ENCODE data around the gene PLA2G7. TPM values are rescaled to one million over a fixed set of nuclear protein-coding genes. Genes with fewer than 3 reads are reported as not detected.

The PLA2G7 gene
- polyA plus RNA-seq, 3 donors = 10.2 to 53.5 (median 24.4) TPM

GRCh38 chr6:46674410-46674809 is 60.8 kb downstream of the PLA2G7 start:
- no peak for TF ChIP-seq CTCF (IDR thresholded peaks at IDR 0.05)
- H3K4me3 ChIP-seq (replicated peaks in 1 of 3; ENCODE audit: low read depth in 2 of 3, low read length in 3 of 3) = no peak overlapping the region
- no peak overlapping the region for H3K9ac ChIP-seq (ENCODE audit: insufficient read depth, low read length, poor library complexity, severe bottlenecking)
- no peaks in the 10 kb centered on the region for H3K36me3 ChIP-seq (replicated peaks in 1 of 2; ENCODE audit: control insufficient read depth in 1 of 2, insufficient read depth in 2 of 2, low read length in 2 of 2)
- H3K27ac ChIP-seq (ENCODE audit: low read depth in 1 of 2, low read length in 2 of 2) = no peak overlapping the region
- H3K9me3 Mint-ChIP-seq = peaks cover 0 to 3% (median 0%) of the 10 kb centered on the region in 7 donors
- H3K36me3 Mint-ChIP-seq = no peaks in the 10 kb centered on the region
- no peak overlapping the region for H2AFZ ChIP-seq (ENCODE audit: insufficient read depth, low read depth, low read length, poor library complexity, severe bottlenecking)
- H3K4me3 Mint-ChIP-seq = no peak overlapping the region
- no peaks in the 10 kb centered on the region for H3K79me2 ChIP-seq (ENCODE audit: insufficient read depth, low read length)
- H3K27me3 ChIP-seq (ENCODE audit: control insufficient read depth in 2 of 2, insufficient read depth in 2 of 2, low read length in 2 of 2) = no peaks in the 10 kb centered on the region
- no peaks in the 10 kb centered on the region for H3K4me1 ChIP-seq (ENCODE audit: control insufficient read depth in 1 of 2, insufficient read depth in 2 of 2, low read length in 2 of 2)
- H4K20me1 ChIP-seq (ENCODE audit: insufficient read depth, low read length) = no peaks in the 10 kb centered on the region
- no peaks in the 10 kb centered on the region for H3K9me3 ChIP-seq (replicated peaks in 1 of 2; ENCODE audit: control insufficient read depth in 1 of 2, insufficient read depth in 1 of 2, low read length in 2 of 2)
- H3K27ac Mint-ChIP-seq = no peak overlapping the region
- no peak for DNase-seq
- 100% methylated on average over 1 of the region's 1 CpG for WGBS (ENCODE audit: insufficient coverage)
- intact Hi-C loops (cut with micrococcal nuclease) = no loop called here
- peaks cover 0 to 2% (median 0%) of the 10 kb centered on the region in 3 donors for H3K27me3 Mint-ChIP-seq (ENCODE audit: low read depth in 3 of 3)
- H3K4me2 ChIP-seq (replicated peaks; ENCODE audit: extremely low read depth, low read length, poor library complexity, severe bottlenecking) = no peak overlapping the region
- no peaks in the 10 kb centered on the region for H3K4me1 Mint-ChIP-seq

- WGBS (ENCODE audit: insufficient coverage) = 87% methylated on average over 2 of the region's 2 CpGs
- Mint-ChIP-seq H3K4me3 (no peak overlapping the region), H3K36me3 (no peaks in the 10 kb centered on the region), H3K27me3 (ENCODE audit: low read depth in 3 of 3) (no peaks in the 10 kb centered on the region), H3K27ac (no peak overlapping the region), H3K9me3 (peaks cover 0 to 1% (median 0%) of the 10 kb centered on the region in 7 donors), H3K4me1 (no peaks in the 10 kb centered on the region)
- no peak overlapping the region for H3K27ac ChIP-seq (ENCODE audit: low read depth in 1 of 2, low read length in 2 of 2)
- H3K4me3 ChIP-seq (replicated peaks in 1 of 3; ENCODE audit: low read depth in 2 of 3, low read length in 3 of 3) = no peak overlapping the region
- no peaks in the 10 kb centered on the region for H4K20me1 ChIP-seq (ENCODE audit: insufficient read depth, low read length)
- H3K9me3 ChIP-seq (replicated peaks in 1 of 2; ENCODE audit: control insufficient read depth in 1 of 2, insufficient read depth in 1 of 2, low read length in 2 of 2) = no peaks in the 10 kb centered on the region
- intact Hi-C loops (cut with micrococcal nuclease) = no loop called here
- no peak overlapping the region for H2AFZ ChIP-seq (ENCODE audit: insufficient read depth, low read depth, low read length, poor library complexity, severe bottlenecking)
- no peaks in the 10 kb centered on the region for H3K79me2 ChIP-seq (ENCODE audit: insufficient read depth, low read length)
- no peaks in the 10 kb centered on the region for H3K4me1 ChIP-seq (ENCODE audit: control insufficient read depth in 1 of 2, insufficient read depth in 2 of 2, low read length in 2 of 2)
- no peak overlapping the region for H3K4me2 ChIP-seq (replicated peaks; ENCODE audit: extremely low read depth, low read length, poor library complexity, severe bottlenecking)
- no peak overlapping the region for H3K9ac ChIP-seq (ENCODE audit: insufficient read depth, low read length, poor library complexity, severe bottlenecking)
- no peaks in the 10 kb centered on the region for H3K36me3 ChIP-seq (replicated peaks in 1 of 2; ENCODE audit: control insufficient read depth in 1 of 2, insufficient read depth in 2 of 2, low read length in 2 of 2)
- no peaks in the 10 kb centered on the region for H3K27me3 ChIP-seq (ENCODE audit: control insufficient read depth in 2 of 2, insufficient read depth in 2 of 2, low read length in 2 of 2)
- TF ChIP-seq CTCF (IDR thresholded peaks at IDR 0.05) = no peak
- no peak for DNase-seq
Observed at GRCh38 chr6:46667377-46667776, 67.8 kb downstream of the PLA2G7 start.

Measured in CD14-positive monocyte (primary cell).